Central memory CD8-positive, alpha-beta T cell (primary cell): ENCODE data around the gene FGFRL1.

Experiments
- ATAC-seq: fragments of 150-1000 bp; cut with Tn5 transposase; replicated peaks from 2 replicates; pipeline ENCODE4 v1.10.0; 2022; ENCODE audit warnings: mild to moderate bottlenecking, moderate FRiP score, moderate number of reproducible peaks; ENCODE audit not compliant: poor library complexity, severe bottlenecking; ENCODE audit errors: extremely low read depth
- DNase-seq, 2 donors: peaks; one replicate each; pipeline ENCODE4 v3.0.0; 2021; ENCODE audit warnings: low spot score in 2 of 2
- H3K27ac Mint-ChIP-seq: one replicate; pipeline ENCODE4 v1.8.0; 2022; ENCODE audit warnings: low read depth, mild to moderate bottlenecking, moderate library complexity, mixed read lengths
- H3K27me3 Mint-ChIP-seq: one replicate; pipeline ENCODE4 v1.8.0; 2022; ENCODE audit warnings: mixed read lengths
- H3K36me3 Mint-ChIP-seq: one replicate; pipeline ENCODE4 v1.8.0; 2022; ENCODE audit warnings: mild to moderate bottlenecking, moderate library complexity, mixed read lengths; ENCODE audit not compliant: insufficient read depth
- H3K4me1 Mint-ChIP-seq: one replicate; pipeline ENCODE4 v1.8.0; 2022; ENCODE audit warnings: mixed read lengths
- H3K4me3 Mint-ChIP-seq: one replicate; pipeline ENCODE4 v1.8.0; 2022; ENCODE audit warnings: mild to moderate bottlenecking, moderate library complexity, mixed read lengths
- H3K9me3 Mint-ChIP-seq: one replicate; pipeline ENCODE4 v1.8.0; 2022; ENCODE audit warnings: mixed read lengths

The FGFRL1 gene

DNA sequence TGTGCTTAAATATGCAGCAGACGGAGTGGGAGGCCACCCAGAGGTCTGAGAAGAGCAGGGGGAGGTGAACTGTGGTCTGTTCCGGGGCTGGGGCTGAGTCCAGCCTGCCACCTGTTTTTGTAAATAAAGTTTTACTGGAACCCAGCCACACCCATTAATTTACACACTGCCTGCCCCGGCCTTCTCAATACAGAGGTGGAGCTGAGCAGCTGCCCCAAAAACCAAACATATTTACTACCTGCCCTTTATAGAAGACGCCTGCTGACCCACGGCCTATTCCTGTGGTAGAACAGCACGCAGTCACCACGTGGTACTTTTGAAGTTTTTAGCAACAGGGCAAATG is 45.9 kb downstream of the FGFRL1 start:
- no peak for ATAC-seq
- Mint-ChIP-seq H3K4me3 (no peak overlapping the region), H3K4me1 (peaks cover 14% of the 10 kb centered on the region), H3K36me3 (peaks cover 7% of the 10 kb centered on the region), H3K27ac (no peak overlapping the region), H3K27me3 (peaks cover 12% of the 10 kb centered on the region), H3K9me3 (no peaks in the 10 kb centered on the region)
- DNase-seq = no peak

GRCh38 chr4:1058198-1058996 is 47.0 kb downstream of the FGFRL1 start:
- DNase-seq (no peak), ATAC-seq (no peak)
- Mint-ChIP-seq H3K27me3 (peaks cover 22% of the 10 kb centered on the region), H3K9me3 (no peaks in the 10 kb centered on the region), H3K36me3 (peaks cover 7% of the 10 kb centered on the region), H3K27ac (peak overlapping the region; percentile 29), H3K4me3 (no peak overlapping the region), H3K4me1 (peaks cover 17% of the 10 kb centered on the region)

GRCh38 chr4:1058997-1059665 is 47.7 kb downstream of the FGFRL1 start:
- H3K4me1 Mint-ChIP-seq = peaks cover 17% of the 10 kb centered on the region
- H3K9me3 Mint-ChIP-seq = no peaks in the 10 kb centered on the region
- no peak overlapping the region for H3K27ac Mint-ChIP-seq
- H3K36me3 Mint-ChIP-seq = peaks cover 7% of the 10 kb centered on the region
- ATAC-seq (no peak), DNase-seq (no peak)
- no peak overlapping the region for H3K4me3 Mint-ChIP-seq
- H3K27me3 Mint-ChIP-seq = peaks cover 29% of the 10 kb centered on the region

- DNase-seq = no peak
- H3K9me3 Mint-ChIP-seq = no peaks in the 10 kb centered on the region
- H3K36me3 Mint-ChIP-seq = peaks cover 7% of the 10 kb centered on the region
- peaks cover 17% of the 10 kb centered on the region for H3K4me1 Mint-ChIP-seq
- H3K27ac Mint-ChIP-seq = no peak overlapping the region
- ATAC-seq = no peak
- H3K27me3 Mint-ChIP-seq = peaks cover 39% of the 10 kb centered on the region
- no peak overlapping the region for H3K4me3 Mint-ChIP-seq
Observed at GRCh38 chr4:1060121-1060520, 48.7 kb downstream of the FGFRL1 start.

DNA sequence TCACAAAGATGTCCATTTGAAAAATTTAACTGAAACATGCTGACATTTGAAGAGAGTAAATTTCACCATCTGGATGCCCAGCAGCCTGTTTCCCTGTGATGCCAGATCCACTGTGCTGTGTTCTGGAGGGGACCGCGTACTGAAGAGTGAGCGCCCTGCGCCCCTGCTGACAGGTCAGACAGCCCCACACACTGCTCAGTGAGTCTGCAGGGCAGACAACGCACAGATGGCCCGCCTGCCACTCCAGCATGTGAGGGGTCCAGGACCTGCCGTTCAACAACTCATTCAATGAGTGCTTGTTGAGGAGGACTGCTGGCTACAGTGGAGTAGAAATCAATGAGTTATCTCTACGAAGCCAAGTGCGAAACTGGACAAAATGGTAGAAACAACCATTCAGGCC is 49.2 kb downstream of the FGFRL1 start:
- no peak for DNase-seq
- H3K4me3 Mint-ChIP-seq = no peak overlapping the region

DNA sequence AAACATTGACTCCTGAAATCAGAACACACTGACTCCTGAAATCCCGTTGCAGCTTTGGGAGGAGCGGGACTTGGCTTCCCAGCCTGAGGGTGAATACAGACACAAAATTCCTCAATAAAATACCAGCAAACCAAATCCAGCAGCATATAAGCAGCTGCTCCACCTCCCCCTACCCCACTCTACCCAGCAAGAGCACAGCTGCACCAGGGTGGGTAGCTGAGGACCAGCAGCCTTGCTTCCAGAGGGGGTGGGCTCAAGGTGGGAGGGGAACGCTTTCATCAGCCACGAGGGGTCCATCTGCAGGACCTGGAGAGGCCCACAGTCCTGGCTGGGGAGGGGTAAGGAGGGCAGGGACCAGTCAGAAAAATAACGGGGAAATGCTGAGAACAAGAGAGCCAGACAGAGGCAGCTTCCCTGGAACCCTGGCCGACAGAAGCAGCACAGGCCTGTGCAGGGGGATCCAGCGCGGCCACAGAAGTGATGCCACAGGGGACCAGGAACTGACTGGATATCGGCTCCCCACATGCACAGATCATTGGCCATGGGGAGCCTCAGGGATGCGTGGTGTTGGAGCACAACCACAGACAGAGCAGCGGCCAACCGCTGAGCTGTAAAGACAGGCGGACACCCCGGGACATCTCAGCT is 49.8 kb downstream of the FGFRL1 start:
- Mint-ChIP-seq H3K36me3 (peaks cover under 1% of the 10 kb centered on the region), H3K27me3 (peaks cover 49% of the 10 kb centered on the region), H3K4me3 (no peak overlapping the region), H3K27ac (no peak overlapping the region), H3K9me3 (no peaks in the 10 kb centered on the region), H3K4me1 (peaks cover 12% of the 10 kb centered on the region)
- no peak for ATAC-seq
- no peak for DNase-seq

More for the DNA sequence above, 49.2 kb downstream of the FGFRL1 start:
- Mint-ChIP-seq H3K36me3 (peaks cover 6% of the 10 kb centered on the region), H3K4me1 (peaks cover 17% of the 10 kb centered on the region), H3K27me3 (peaks cover 44% of the 10 kb centered on the region), H3K27ac (no peak overlapping the region), H3K9me3 (no peaks in the 10 kb centered on the region)
- ATAC-seq = no peak

DNA sequence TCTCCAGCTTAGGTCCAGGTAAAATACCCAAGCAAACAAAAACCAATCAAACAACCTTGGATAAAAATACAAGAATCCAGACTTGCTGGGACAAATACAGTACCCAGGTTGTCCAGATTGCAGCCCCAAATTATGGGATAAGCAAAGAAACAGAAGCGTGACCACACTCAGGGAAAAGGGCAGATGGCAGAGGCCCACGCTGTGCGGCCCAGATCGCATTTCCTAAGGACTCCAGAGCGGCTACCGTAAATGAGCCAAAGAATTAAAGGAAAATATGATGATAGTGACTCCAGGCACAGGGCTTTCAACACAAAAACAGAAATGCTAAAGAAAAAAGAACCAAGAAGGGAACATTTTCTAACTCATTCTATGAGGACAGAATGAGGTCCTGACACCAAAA is 50.3 kb downstream of the FGFRL1 start:
- H3K27me3 Mint-ChIP-seq = peaks cover 55% of the 10 kb centered on the region
- H3K4me1 Mint-ChIP-seq = peaks cover 9% of the 10 kb centered on the region
- DNase-seq (no peak), ATAC-seq (no peak)
- no peak overlapping the region for H3K4me3 Mint-ChIP-seq
- no peak overlapping the region for H3K27ac Mint-ChIP-seq
- no peaks in the 10 kb centered on the region for H3K9me3 Mint-ChIP-seq
- no peaks in the 10 kb centered on the region for H3K36me3 Mint-ChIP-seq

GRCh38 chr4:1062419-1062818 is 51.0 kb downstream of the FGFRL1 start:
- no peak overlapping the region for H3K27ac Mint-ChIP-seq
- H3K27me3 Mint-ChIP-seq = peaks cover 62% of the 10 kb centered on the region
- no peaks in the 10 kb centered on the region for H3K9me3 Mint-ChIP-seq
- ATAC-seq (no peak), DNase-seq (no peak)
- no peaks in the 10 kb centered on the region for H3K36me3 Mint-ChIP-seq
- H3K4me1 Mint-ChIP-seq = peaks cover 9% of the 10 kb centered on the region
- no peak overlapping the region for H3K4me3 Mint-ChIP-seq

DNA sequence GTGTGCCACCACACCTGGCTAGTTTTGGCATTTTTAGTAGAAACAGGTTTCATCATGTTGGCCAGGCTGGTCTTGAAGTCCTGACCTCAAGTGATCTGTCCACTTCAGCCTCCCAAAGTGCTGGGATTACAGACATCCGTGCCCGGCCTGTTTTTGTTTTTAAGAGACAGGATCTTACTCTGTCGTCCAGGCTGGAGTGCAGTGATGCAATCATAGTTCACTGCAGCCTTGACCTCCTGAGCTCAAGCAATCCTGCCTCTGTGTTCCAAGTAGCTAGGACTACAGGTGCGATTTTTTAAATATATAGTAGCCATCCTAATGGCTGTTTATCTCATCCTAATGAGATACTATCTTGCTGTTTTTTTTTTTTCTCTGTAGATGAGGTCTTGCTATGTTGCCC is 54.3 kb downstream of the FGFRL1 start:
- peaks cover 93% of the 10 kb centered on the region for H3K27me3 Mint-ChIP-seq
- H3K4me1 Mint-ChIP-seq = peaks cover 9% of the 10 kb centered on the region
- ATAC-seq = no peak
- H3K36me3 Mint-ChIP-seq = no peaks in the 10 kb centered on the region
- no peak overlapping the region for H3K4me3 Mint-ChIP-seq
- no peak overlapping the region for H3K27ac Mint-ChIP-seq
- H3K9me3 Mint-ChIP-seq = no peaks in the 10 kb centered on the region
- DNase-seq = no peak

DNA sequence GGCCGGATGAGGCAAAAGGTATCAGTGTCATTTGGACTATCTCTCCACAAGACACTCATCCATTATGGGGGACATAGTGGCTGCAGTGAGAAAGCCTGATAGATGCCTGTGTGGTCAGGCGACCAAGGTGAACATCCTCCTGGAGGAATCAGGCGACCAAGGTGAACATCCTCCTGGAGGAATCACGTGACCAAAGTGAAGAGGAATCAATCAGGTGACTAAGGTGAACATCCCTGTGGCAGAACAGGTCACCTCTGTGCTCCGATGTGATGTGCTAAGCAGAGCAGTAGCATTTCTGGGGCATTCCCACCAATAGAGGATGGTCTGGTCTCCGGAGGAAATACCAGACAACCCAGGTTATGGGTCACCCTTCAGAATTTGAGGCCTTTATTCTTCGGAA is 58.0 kb downstream of the FGFRL1 start:
- Mint-ChIP-seq H3K4me1 (peaks cover 6% of the 10 kb centered on the region), H3K27me3 (peaks cover 67% of the 10 kb centered on the region), H3K4me3 (no peak overlapping the region), H3K27ac (no peak overlapping the region), H3K36me3 (no peaks in the 10 kb centered on the region), H3K9me3 (no peaks in the 10 kb centered on the region)
- ATAC-seq (no peak), DNase-seq (no peak)

DNA sequence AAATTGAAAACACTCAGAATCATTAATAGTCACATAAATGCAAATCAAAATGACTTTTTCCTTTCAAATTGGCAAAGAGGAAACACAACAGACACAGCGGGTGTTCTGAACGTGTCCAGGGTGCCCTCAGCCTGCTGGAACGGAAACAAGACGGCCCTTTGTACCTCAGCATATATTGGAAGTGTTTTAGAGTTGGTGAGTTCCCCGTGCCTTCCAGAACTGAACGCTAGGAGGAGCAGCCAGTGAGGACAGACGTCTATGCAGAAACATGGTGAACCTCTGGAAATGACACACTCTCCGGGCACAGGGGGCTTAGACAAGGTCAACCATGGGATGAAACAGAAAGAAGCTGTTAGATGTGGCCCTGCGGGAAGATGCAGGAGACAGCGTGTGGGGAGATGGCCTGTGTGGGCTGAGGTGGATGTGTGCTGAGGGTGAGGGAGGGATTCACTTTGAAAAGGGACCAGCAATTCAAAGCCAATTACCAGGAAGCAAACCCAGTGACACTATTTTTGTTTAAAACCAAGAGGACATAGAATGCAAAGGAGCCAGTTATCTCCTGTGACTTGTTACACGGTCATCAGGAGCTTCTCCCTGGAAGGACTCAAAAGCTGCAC is 61.5 kb downstream of the FGFRL1 start:
- peaks cover 6% of the 10 kb centered on the region for H3K4me1 Mint-ChIP-seq
- H3K4me3 Mint-ChIP-seq = no peak overlapping the region
- H3K27ac Mint-ChIP-seq = no peak overlapping the region
- DNase-seq = peak in 1 of 2 donors; percentile 32
- peaks cover 49% of the 10 kb centered on the region for H3K27me3 Mint-ChIP-seq
- no peaks in the 10 kb centered on the region for H3K9me3 Mint-ChIP-seq
- no peaks in the 10 kb centered on the region for H3K36me3 Mint-ChIP-seq
- ATAC-seq = peak; percentile 81

GRCh38 chr4:1074077-1074476 is 62.7 kb downstream of the FGFRL1 start:
- Mint-ChIP-seq H3K9me3 (no peaks in the 10 kb centered on the region), H3K36me3 (no peaks in the 10 kb centered on the region), H3K4me3 (no peak overlapping the region), H3K4me1 (peaks cover 6% of the 10 kb centered on the region), H3K27ac (peak overlapping the region; percentile 32), H3K27me3 (peaks cover 44% of the 10 kb centered on the region)
- ATAC-seq (no peak), DNase-seq (no peak)
